Fibroblast of lung (primary cell): ENCODE measurements around the gene CINP.

Source experiments
- EZH2 ChIP-seq: IDR thresholded peaks from 2 replicates; pipeline ENCODE4 v1.5.1; 2012; ENCODE audit warnings: low read length, control low read depth, mild to moderate bottlenecking; ENCODE audit errors: missing control alignments
- TF ChIP-seq, protein P1 (sequence below), 2 donors: IDR thresholded peaks in 1 of 2; conservative IDR thresholded peaks in 1 of 2; 1 replicate in 1 of 2; 2 replicates in 1 of 2; pipeline ENCODE4 v1.5.1; 2011 to 2012; ENCODE audit warnings: low read length in 2 of 2, control low read depth in 1 of 2, inconsistent platforms in 1 of 2, low read depth in 1 of 2, mild to moderate bottlenecking in 1 of 2

DNA sequence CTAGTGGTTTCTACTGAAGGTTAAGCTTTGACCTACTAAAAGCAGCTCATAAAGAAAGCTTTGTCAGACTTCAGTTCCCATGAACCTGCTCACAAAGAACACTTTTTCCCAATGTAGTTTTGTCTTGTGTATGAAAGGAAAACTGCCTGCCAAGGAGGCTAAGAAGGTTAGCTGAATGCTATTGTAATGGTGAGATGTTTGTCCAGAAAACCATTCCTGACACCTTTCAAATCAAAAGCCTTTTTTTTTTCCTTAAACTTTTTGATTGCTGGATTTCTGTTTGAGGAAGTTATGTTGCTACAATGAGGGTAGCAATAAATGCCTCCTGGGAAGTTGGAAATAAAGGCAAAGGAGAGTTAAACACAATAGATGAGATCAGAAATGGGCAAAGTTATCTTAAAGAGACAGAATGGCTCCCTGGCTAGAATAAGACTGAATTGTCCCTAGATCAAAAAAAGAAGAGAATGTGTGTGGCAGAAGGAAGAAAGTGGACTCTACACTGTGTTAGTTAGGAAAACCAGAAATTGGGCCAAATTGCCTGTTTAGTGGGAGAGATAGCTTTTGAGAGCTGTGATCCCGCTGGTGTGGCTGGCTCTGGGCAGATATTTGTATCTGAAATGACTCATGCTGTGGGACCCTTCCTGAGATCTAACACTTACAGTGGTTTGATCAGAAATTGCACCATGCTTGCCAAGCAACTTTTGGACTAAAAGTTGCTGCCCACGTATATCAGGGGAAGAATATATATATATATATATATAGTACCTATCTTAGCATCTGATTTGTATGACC, 27.6 kb upstream of the CINP start:
- TF ChIP-seq, protein P1, sequence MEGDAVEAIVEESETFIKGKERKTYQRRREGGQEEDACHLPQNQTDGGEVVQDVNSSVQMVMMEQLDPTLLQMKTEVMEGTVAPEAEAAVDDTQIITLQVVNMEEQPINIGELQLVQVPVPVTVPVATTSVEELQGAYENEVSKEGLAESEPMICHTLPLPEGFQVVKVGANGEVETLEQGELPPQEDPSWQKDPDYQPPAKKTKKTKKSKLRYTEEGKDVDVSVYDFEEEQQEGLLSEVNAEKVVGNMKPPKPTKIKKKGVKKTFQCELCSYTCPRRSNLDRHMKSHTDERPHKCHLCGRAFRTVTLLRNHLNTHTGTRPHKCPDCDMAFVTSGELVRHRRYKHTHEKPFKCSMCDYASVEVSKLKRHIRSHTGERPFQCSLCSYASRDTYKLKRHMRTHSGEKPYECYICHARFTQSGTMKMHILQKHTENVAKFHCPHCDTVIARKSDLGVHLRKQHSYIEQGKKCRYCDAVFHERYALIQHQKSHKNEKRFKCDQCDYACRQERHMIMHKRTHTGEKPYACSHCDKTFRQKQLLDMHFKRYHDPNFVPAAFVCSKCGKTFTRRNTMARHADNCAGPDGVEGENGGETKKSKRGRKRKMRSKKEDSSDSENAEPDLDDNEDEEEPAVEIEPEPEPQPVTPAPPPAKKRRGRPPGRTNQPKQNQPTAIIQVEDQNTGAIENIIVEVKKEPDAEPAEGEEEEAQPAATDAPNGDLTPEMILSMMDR (conservative IDR thresholded peaks at IDR 0.05 in 1 of 2, IDR thresholded peaks at IDR 0.05 in 1 of 2; ENCODE audit: low read depth in 1 of 2, low read length in 2 of 2) = no peak
- no peak for TF ChIP-seq EZH2
